Vagina (tissue), 2 donors: Measurements from ENCODE around the gene ANAPC4.

Experiments
- CTCF ChIP-seq, 3 experiments: fragments of 450-650 bp in 2 of 3; fragments of 200-600 bp in 1 of 3; sonication (generic) in 1 of 3; IDR thresholded peaks; one replicate each; pipeline ENCODE4 v1.5.1; 2017 to 2019; ENCODE audit warnings: antibody characterized with exemption in 3 of 3, mild to moderate bottlenecking in 2 of 3, moderate library complexity in 2 of 3
- POLR2A ChIP-seq, 2 donors: fragments of 450-650 bp; IDR thresholded peaks; one replicate each; pipeline ENCODE4 v1.6.1; 2017; ENCODE audit warnings: antibody characterized with exemption in 2 of 2, mild to moderate bottlenecking in 2 of 2, moderate library complexity in 2 of 2

DNA sequence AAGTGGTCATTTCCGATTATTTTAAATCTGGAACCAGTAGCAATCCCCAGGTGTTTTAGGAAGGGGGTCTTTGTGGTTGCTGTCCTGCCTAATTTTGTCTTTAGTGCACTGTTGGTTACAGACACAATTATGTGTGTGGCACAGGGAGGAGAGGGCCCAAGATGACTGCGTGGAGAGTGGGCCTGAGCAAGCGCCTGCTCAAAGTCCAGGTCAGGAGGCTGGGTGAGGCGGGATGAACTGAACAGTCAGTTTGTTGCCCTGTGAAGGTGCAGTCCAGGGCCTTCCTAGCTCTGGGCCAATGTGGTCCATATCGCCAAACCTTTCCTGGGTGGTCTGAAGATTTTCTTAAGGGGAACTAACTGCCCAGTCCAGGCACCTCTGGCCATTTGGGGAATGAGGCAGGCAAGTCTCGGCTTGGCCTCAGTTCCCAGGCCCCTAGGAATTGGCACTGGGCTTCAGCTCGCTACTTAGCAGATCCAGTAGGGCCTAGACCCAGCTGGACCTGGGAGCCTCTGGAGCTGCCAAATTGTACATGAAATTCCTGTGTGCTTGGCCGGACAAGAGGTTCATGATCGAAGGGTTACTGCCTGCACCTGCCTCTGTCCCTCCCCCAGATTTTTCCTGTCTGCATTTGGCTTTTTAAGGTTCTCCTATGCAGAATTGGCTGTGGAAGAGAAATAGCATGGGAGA, 47.6 kb downstream of the ANAPC4 start:
- TF ChIP-seq POLR2A (IDR thresholded peaks at IDR 0.05) (no peak), CTCF (IDR thresholded peaks at IDR 0.05) (no peak)
